HepG2 (cell line): ENCODE data around the gene HAPLN3. TPM values are rescaled to one million over a fixed set of nuclear protein-coding genes. Genes with fewer than 3 reads are reported as not detected.

ENCODE experiments used
- ATAC-seq: fragments of 200-7000 bp; cut with Tn5 transposase; 3 replicates; pipeline ENCODE4 v1.9.1; 2020; ENCODE audit warnings: mild to moderate bottlenecking, moderate library complexity
- BruUV-seq: library from RNA; stranded (reverse); fragments of 400-500 nt; replicated peaks from 2 replicates; lab custom pipeline; 2021; lab: Mats Ljungman, UMichigan
- CTCF ChIA-PET: fragments of 300-600 bp; formaldehyde crosslinking; extraction: SDS; loops from one replicate; lab custom pipeline; 2021; ENCODE audit warnings: low total read pairs, inconsistent platforms, low intra/inter-chr PET ratio; lab: Yijun Ruan, JAX
- POLR2A ChIA-PET: fragments of 350-600 bp; sonication (Branson Sonifier 250); formaldehyde crosslinking; loops from one replicate; lab custom pipeline; 2020; ENCODE audit warnings: antibody characterized with exemption, inconsistent platforms; lab: Yijun Ruan, JAX
- DNase-seq: peaks from one replicate; pipeline ENCODE4 v3.0.0-alpha.2; 2015; ENCODE audit warnings: low spot score
- FAIRE-seq: peaks from 3 replicates; lab custom pipeline; 2011; peaks lifted over from hg19 to GRCh38; lab: Jason Lieb, UNC
- H2AFZ ChIP-seq: one replicate; pipeline ENCODE4 v1.6.1; 2011; ENCODE audit warnings: low read length, inconsistent platforms
- H3K27ac ChIP-seq: fragments of 300-600 bp; 3 replicates; pipeline ENCODE4 v1.8.0; 2011; ENCODE audit warnings: mixed run types, mild to moderate bottlenecking, mixed read lengths, low read length, inconsistent platforms; ENCODE audit not compliant: insufficient read depth; ENCODE audit errors: extremely low read length
- H3K27me3 ChIP-seq, 2 experiments: fragments of 200-600 bp in 1 of 2; 2 replicates in 1 of 2; 3 replicates in 1 of 2; pipeline versions ENCODE4 v1.6.0 to v1.8.0; 2011; ENCODE audit warnings: low read length in 2 of 2, mild to moderate bottlenecking in 2 of 2, moderate library complexity in 2 of 2, inconsistent platforms in 1 of 2; ENCODE audit not compliant: insufficient read depth in 2 of 2, control insufficient read depth in 1 of 2
- H3K36me3 ChIP-seq, 2 experiments: fragments of 200-600 bp in 1 of 2; replicated peaks in 1 of 2; 2 replicates in 1 of 2; 3 replicates in 1 of 2; pipeline versions ENCODE4 v1.5.1 to v1.8.0; 2011; ENCODE audit warnings: low read length in 2 of 2, inconsistent platforms in 1 of 2; ENCODE audit not compliant: insufficient read depth in 2 of 2, control insufficient read depth in 1 of 2
- H3K4me1 ChIP-seq: 2 replicates; pipeline ENCODE4 v1.5.1; 2012; ENCODE audit warnings: low read length, inconsistent platforms; ENCODE audit not compliant: insufficient read depth
- H3K4me2 ChIP-seq: 2 replicates; pipeline ENCODE4 v1.6.0; 2011; ENCODE audit warnings: low read depth, low read length, inconsistent platforms
- H3K4me3 ChIP-seq, 3 experiments: fragments of 200-600 bp in 1 of 3; sonication (generic), shearing (Covaris generic) in 1 of 3; replicated peaks in 1 of 3; 2 replicates each; pipeline ENCODE4 v1.5.1; 2011 to 2016; ENCODE audit warnings: low read length in 3 of 3, inconsistent platforms in 2 of 3, low read depth in 2 of 3, mild to moderate bottlenecking in 2 of 3, control low read depth in 1 of 3, mixed read lengths in 1 of 3; ENCODE audit not compliant: insufficient read depth in 1 of 3
- H3K79me2 ChIP-seq: one replicate; pipeline ENCODE4 v1.6.1; 2011; ENCODE audit warnings: low read length, inconsistent platforms; ENCODE audit not compliant: insufficient read depth
- H3K9ac ChIP-seq: 2 replicates; pipeline ENCODE4 v1.6.0; 2011; ENCODE audit warnings: mild to moderate bottlenecking, low read depth, low read length, inconsistent platforms; ENCODE audit not compliant: insufficient read depth
- H3K9me3 ChIP-seq: 2 replicates; pipeline ENCODE4 v1.5.1; 2012; ENCODE audit warnings: mild to moderate bottlenecking, low read length
- H4K20me1 ChIP-seq: 2 replicates; pipeline ENCODE4 v1.6.0; 2011; ENCODE audit warnings: inconsistent platforms, mild to moderate bottlenecking, low read length, moderate library complexity; ENCODE audit not compliant: insufficient read depth
- KDM4B ChIP-seq: sonication (generic); formaldehyde crosslinking; IDR thresholded peaks from 2 replicates; pipeline ENCODE4 v1.4.0; 2020; ENCODE audit warnings: missing genetic modification reagents
- KLF9 ChIP-seq: IDR thresholded peaks from 2 replicates; pipeline ENCODE4 v1.6.1; 2016; ENCODE audit warnings: low read depth
- MBNL3 ChIP-seq: fragments of 250-450 bp; sonication (Bioruptor Pico); conservative IDR thresholded peaks from 2 replicates; pipeline ENCODE4 v1.8.0; 2022; ENCODE audit warnings: mild to moderate bottlenecking, inconsistent platforms
- MLLT10 ChIP-seq: sonication (generic); formaldehyde crosslinking; IDR thresholded peaks from 2 replicates; pipeline ENCODE4 v1.4.0; 2020; ENCODE audit warnings: missing genetic modification reagents
- REXO4 ChIP-seq: sonication (generic); formaldehyde crosslinking; IDR thresholded peaks from 2 replicates; pipeline ENCODE4 v1.8.0; 2022; ENCODE audit warnings: missing genetic modification reagents, mild to moderate bottlenecking, borderline replicate concordance
- ZNF317 ChIP-seq: sonication (generic); formaldehyde crosslinking; IDR thresholded peaks from 2 replicates; pipeline ENCODE4 v1.5.0; 2020; ENCODE audit warnings: mild to moderate bottlenecking, missing genetic modification reagents
- WGBS: methylation state at CpG from one replicate; pipeline ENCODE4 v1.1.6; 2017; ENCODE audit warnings: low lambda C conversion rate; 5-methylcytosine and 5-hydroxymethylcytosine counted together
- in situ Hi-C: cut with HindIII; loops from 2 replicates; pipeline ENCODE4 v1.10.0; 2017; ENCODE audit warnings: low pct_unique_long_range_greater_than_20kb; ENCODE audit not compliant: extremely low pct_ligation_motif_present
- intact Hi-C: fragments of 100-400 bp; cut with micrococcal nuclease; formaldehyde crosslinking; loops from one replicate; pipeline ENCODE4 v1.10.0; 2022; ENCODE audit not compliant: unreplicated experiment
- polyA plus RNA-seq, 8 experiments: library from polyadenylated mRNA; depleted of rRNA in 3 of 8; stranded (reverse) in 7 of 8; unstranded in 1 of 8; fragments of >200 nt; fragmentation: Illumina TruSeq in 4 of 8; extraction: Trizol in 4 of 8; gene quantifications; 2 replicates each; pipeline versions ENCODE4 v1.2.1 to v1.2.3, GENCODE V29; 2011 to 2016; ENCODE audit warnings: low read depth in 4 of 8, missing spikeins in 1 of 8, mixed read lengths in 1 of 8; ENCODE audit not compliant: insufficient read depth in 1 of 8
- total RNA-seq, 5 experiments: library from RNA; depleted of rRNA; stranded (reverse); fragments of >200 nt; fragmentation: Illumina TruSeq; extraction: Trizol; gene quantifications; 2 replicates each; pipeline ENCODE4 v1.2.3, GENCODE V29; 2016; ENCODE audit warnings: low read depth in 1 of 5
- TF ChIP-seq, protein P1 (sequence below): IDR thresholded peaks from 2 replicates; pipeline ENCODE4 v1.6.1; 2016; ENCODE audit warnings: low read depth

HAPLN3 gene
- total and polyA plus RNA-seq, 2 of the 13 experiments (the other 11 are each of a cell fraction or from before 2014, with no cell fraction given) = 0.09 TPM; not detected in 1

- FAIRE-seq = no peak
- Histone ChIP-seq H4K20me1 (no peaks in the 10 kb centered on the region), H3K4me1 (peaks cover 18% of the 10 kb centered on the region), H3K4me2 (peak overlapping the region; percentile 74), H3K36me3 (no peaks in the 10 kb centered on the region), H2AFZ (no peak overlapping the region)
- CTCF ChIA-PET = no interaction called here
- no peak for ATAC-seq
- in situ Hi-C loops (no loop called here), intact Hi-C loops (no loop called here)
- POLR2A ChIA-PET = no interaction called here
- TF ChIP-seq MBNL3 (CRISPR knock-in tag) (no peak), REXO4 (no peak), MLLT10 (CRISPR knock-in tag) (no peak), KDM4B (CRISPR knock-in tag) (no peak), ZNF317 (no peak), KLF9 (CRISPR knock-in tag) (no peak)
- TF ChIP-seq, protein P1, sequence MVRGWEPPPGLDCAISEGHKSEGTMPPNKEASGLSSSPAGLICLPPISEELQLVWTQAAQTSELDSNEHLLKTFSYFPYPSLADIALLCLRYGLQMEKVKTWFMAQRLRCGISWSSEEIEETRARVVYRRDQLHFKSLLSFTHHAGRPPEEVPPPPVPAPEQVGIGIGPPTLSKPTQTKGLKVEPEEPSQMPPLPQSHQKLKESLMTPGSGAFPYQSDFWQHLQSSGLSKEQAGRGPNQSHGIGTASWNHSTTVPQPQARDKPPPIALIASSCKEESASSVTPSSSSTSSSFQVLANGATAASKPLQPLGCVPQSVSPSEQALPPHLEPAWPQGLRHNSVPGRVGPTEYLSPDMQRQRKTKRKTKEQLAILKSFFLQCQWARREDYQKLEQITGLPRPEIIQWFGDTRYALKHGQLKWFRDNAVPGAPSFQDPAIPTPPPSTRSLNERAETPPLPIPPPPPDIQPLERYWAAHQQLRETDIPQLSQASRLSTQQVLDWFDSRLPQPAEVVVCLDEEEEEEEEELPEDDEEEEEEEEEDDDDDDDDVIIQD = no peak
- TF ChIP-seq, all 625 proteins: peak for 0
- peak overlapping the region; percentile 46 to 76 (median 69); a peak in 4 of 6 replicates for H3K4me3 ChIP-seq
- H3K27me3 ChIP-seq = no peaks in the 10 kb centered on the region
- no peak for DNase-seq
- H3K9me3 ChIP-seq = no peaks in the 10 kb centered on the region
- no peak overlapping the region for H3K27ac ChIP-seq
- H3K79me2 ChIP-seq = no peaks in the 10 kb centered on the region
- no peak overlapping the region for H3K9ac ChIP-seq
- BruUV-seq = no TSS peak
- WGBS = 66% methylated on average over 4 of the region's 4 CpGs
Observed at GRCh38 chr15:88913850-88914169, 18.5 kb upstream of the HAPLN3 start.
